Upper lobe of left lung (tissue), 6 donors: Measurements from ENCODE around the gene DLK1. TPM values are rescaled to one million over a fixed set of nuclear protein-coding genes. Genes with fewer than 3 reads are reported as not detected.

Experiments
- ATAC-seq, 2 donors: fragments of 200-7000 bp; cut with Tn5 transposase; one replicate each; pipeline ENCODE4 v1.9.1; 2022; ENCODE audit warnings: mild to moderate bottlenecking in 2 of 2, moderate library complexity in 2 of 2; ENCODE audit not compliant: low FRiP score in 2 of 2
- DNase-seq, 2 donors: peaks; one replicate each; pipeline ENCODE4 v3.0.0-alpha.2; 2019 to 2020
- H3K27ac ChIP-seq, 4 donors: fragments of 200-600 bp; sonication (generic); one replicate each; pipeline ENCODE4 v1.5.1; 2016 to 2019
- H3K27me3 ChIP-seq, 4 donors: fragments of 200-600 bp; sonication (generic); one replicate each; pipeline ENCODE4 v1.5.1; 2017 to 2019
- H3K36me3 ChIP-seq, 4 donors: fragments of 200-600 bp; sonication (generic); one replicate each; pipeline ENCODE4 v1.5.1; 2016 to 2019
- H3K4me1 ChIP-seq, 4 donors: fragments of 200-600 bp; sonication (generic); one replicate each; pipeline ENCODE4 v1.5.1; 2018 to 2019
- H3K4me3 ChIP-seq, 4 donors: fragments of 200-600 bp; sonication (generic); one replicate each; pipeline ENCODE4 v1.5.1; 2017 to 2019; ENCODE audit warnings: mild to moderate bottlenecking in 2 of 4, moderate library complexity in 1 of 4
- H3K9me3 ChIP-seq, 4 donors: fragments of 200-600 bp; sonication (generic); one replicate each; pipeline ENCODE4 v1.5.1; 2018 to 2019
- CTCF ChIP-seq, 6 experiments: fragments of 450-650 bp in 4 of 6; fragments of 200-600 bp in 2 of 6; sonication (generic) in 2 of 6; IDR thresholded peaks; one replicate each; pipeline ENCODE4 v1.5.1; 2016 to 2019; ENCODE audit warnings: antibody characterized with exemption in 6 of 6
- EP300 ChIP-seq, 4 donors: sonication (generic); formaldehyde crosslinking; IDR thresholded peaks; one replicate each; pipeline ENCODE4 v1.5.1; 2017; ENCODE audit warnings: antibody characterized with exemption in 4 of 4, control low read depth in 2 of 4
- POLR2A ChIP-seq, 4 donors: fragments of 450-650 bp; IDR thresholded peaks; one replicate each; pipeline ENCODE4 v1.5.1; 2016 to 2017; ENCODE audit warnings: antibody characterized with exemption in 4 of 4, mild to moderate bottlenecking in 2 of 4
- POLR2AphosphoS5 ChIP-seq, 2 donors: sonication (generic); formaldehyde crosslinking; IDR thresholded peaks; one replicate each; pipeline ENCODE4 v1.5.1; 2017; ENCODE audit warnings: antibody characterized with exemption in 2 of 2
- WGBS, 2 donors: methylation state at CpG; one replicate each; pipeline ENCODE4 v1.1.5; 2017 to 2018; 5-methylcytosine and 5-hydroxymethylcytosine counted together
- total RNA-seq, 6 donors: library from RNA; depleted of rRNA in 4 of 6; stranded (reverse); fragments of >200 nt in 4 of 6; gene quantifications; one replicate each; pipeline versions ENCODE4 v1.1.0 to v1.2.1, GENCODE V29; 2016 to 2021
- donor health status: DM: no; HTN: no; CAD: no; lungs with moderate emphysema.
- donor health status: DM: no; HTN: yes; CAD: no; lungs with severe emphysema.

The DLK1 gene
- total RNA-seq, 6 donors from 2014 or later = 1.7 to 1.8 TPM; not detected in 4

GRCh38 chr14:100715803-100716202 lies 10.9 kb upstream of the DLK1 start:
- peaks cover 0 to 7% (median 2%) of the 10 kb centered on the region in 4 donors for H3K4me1 ChIP-seq
- no peaks in the 10 kb centered on the region for H3K9me3 ChIP-seq
- no peaks in the 10 kb centered on the region for H3K27me3 ChIP-seq
- WGBS, 2 donors = 73 to 84% methylated on average over 2 of the region's 2 CpGs
- H3K27ac ChIP-seq = no peak overlapping the region
- ATAC-seq (no peak), DNase-seq (no peak)
- no peaks in the 10 kb centered on the region for H3K36me3 ChIP-seq
- H3K4me3 ChIP-seq = no peak overlapping the region
- TF ChIP-seq CTCF (IDR thresholded peaks at IDR 0.05) = no peak
- no peak for TF ChIP-seq EP300 (IDR thresholded peaks at IDR 0.05)
- no peak for TF ChIP-seq POLR2AphosphoS5 (IDR thresholded peaks at IDR 0.05)
- TF ChIP-seq POLR2A (IDR thresholded peaks at IDR 0.05) = no peak

- TF ChIP-seq CTCF (IDR thresholded peaks at IDR 0.05) (no peak), POLR2A (IDR thresholded peaks at IDR 0.05) (no peak), POLR2AphosphoS5 (IDR thresholded peaks at IDR 0.05) (no peak), EP300 (IDR thresholded peaks at IDR 0.05) (no peak)
- WGBS, 2 donors = 48 to 84% methylated on average over 12 of the region's 12 CpGs
- ATAC-seq (no peak), DNase-seq (no peak)
- Histone ChIP-seq H3K36me3 (no peaks in the 10 kb centered on the region), H3K27ac (no peak overlapping the region), H3K27me3 (no peaks in the 10 kb centered on the region), H3K9me3 (no peaks in the 10 kb centered on the region), H3K4me3 (no peak overlapping the region), H3K4me1 (no peaks in the 10 kb centered on the region)
These were observed 9.3 kb upstream of the DLK1 start for GRCh38 chr14:100717386-100717785.

DNA sequence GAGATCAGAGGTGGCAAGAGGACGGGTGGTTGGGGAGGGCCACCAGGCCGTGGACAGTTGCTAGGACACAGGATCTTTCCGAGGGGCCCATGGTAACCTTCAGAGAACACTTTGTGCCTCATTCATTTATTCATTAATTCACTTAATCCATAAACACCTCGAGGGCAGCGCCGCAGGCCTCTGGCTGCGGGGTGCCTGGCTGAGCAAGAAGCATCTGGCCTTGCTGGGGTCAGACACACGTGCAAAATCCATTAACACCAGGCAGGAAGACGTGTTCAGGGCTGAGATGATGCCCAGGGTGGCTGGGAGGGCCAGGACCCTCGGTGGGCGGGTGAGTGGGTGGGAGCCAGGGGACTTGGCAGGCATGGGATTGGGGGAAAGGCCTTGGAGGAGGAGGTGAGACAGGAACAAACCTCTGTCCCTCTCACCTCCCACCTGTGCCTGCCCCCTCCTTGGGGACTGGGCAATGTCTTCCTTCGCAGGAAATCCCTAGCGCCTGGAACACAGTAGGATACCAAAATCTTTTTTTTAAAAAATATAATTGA lies 6.6 kb upstream of the DLK1 start:
- no peak for ATAC-seq
- WGBS, 2 donors = 73 to 75% methylated on average over 13 of the region's 13 CpGs
- Histone ChIP-seq H3K4me3 (no peak overlapping the region), H3K36me3 (no peaks in the 10 kb centered on the region), H3K27me3 (no peaks in the 10 kb centered on the region), H3K27ac (no peak overlapping the region), H3K9me3 (no peaks in the 10 kb centered on the region), H3K4me1 (no peaks in the 10 kb centered on the region)
- DNase-seq = no peak
- no peak for TF ChIP-seq POLR2AphosphoS5 (IDR thresholded peaks at IDR 0.05)

- no peak for TF ChIP-seq CTCF (IDR thresholded peaks at IDR 0.05)
- no peak for TF ChIP-seq POLR2AphosphoS5 (IDR thresholded peaks at IDR 0.05)
- no peak for TF ChIP-seq EP300 (IDR thresholded peaks at IDR 0.05)
- TF ChIP-seq POLR2A (IDR thresholded peaks at IDR 0.05) = no peak
- peaks cover 0 to 3% (median 0%) of the 10 kb centered on the region in 4 donors for H3K4me1 ChIP-seq
- H3K9me3 ChIP-seq = no peaks in the 10 kb centered on the region
- H3K36me3 ChIP-seq = no peaks in the 10 kb centered on the region
- WGBS, 2 donors = 63 to 77% methylated on average over 5 of the region's 5 CpGs
- no peak overlapping the region for H3K27ac ChIP-seq
- DNase-seq = no peak
- ATAC-seq = no peak
- no peak overlapping the region for H3K4me3 ChIP-seq
- peaks cover 0 to 4% (median 2%) of the 10 kb centered on the region in 4 donors for H3K27me3 ChIP-seq
These were observed 5.1 kb upstream of the DLK1 start for GRCh38 chr14:100721568-100721967.

- H3K4me1 ChIP-seq = peaks cover 0 to 3% (median 0%) of the 10 kb centered on the region in 4 donors
- DNase-seq (no peak), ATAC-seq (no peak)
- no peaks in the 10 kb centered on the region for H3K36me3 ChIP-seq
- TF ChIP-seq CTCF (IDR thresholded peaks at IDR 0.05) (no peak), EP300 (IDR thresholded peaks at IDR 0.05) (no peak), POLR2AphosphoS5 (IDR thresholded peaks at IDR 0.05) (no peak), POLR2A (IDR thresholded peaks at IDR 0.05) (no peak)
- H3K27me3 ChIP-seq = peaks cover 0 to 11% (median 8%) of the 10 kb centered on the region in 4 donors
- no peaks in the 10 kb centered on the region for H3K9me3 ChIP-seq
- WGBS, 2 donors = 80 to 82% methylated on average over 4 to 5 of the region's 5 CpGs
- no peak overlapping the region for H3K4me3 ChIP-seq
- no peak overlapping the region for H3K27ac ChIP-seq
These were observed 4.3 kb upstream of the DLK1 start for GRCh38 chr14:100722367-100722766.
